Astrocyte of the cerebellum (primary cell): ENCODE data around the gene STARD10.

ENCODE experiments used
- DNase-seq: peaks from one replicate; pipeline ENCODE4 v3.0.0-alpha.2; 2011; ENCODE audit warnings: low read depth
- H3K4me3 ChIP-seq: 2 replicates; pipeline ENCODE4 v1.5.1; 2011; ENCODE audit warnings: mild to moderate bottlenecking, low read depth, low read length, moderate library complexity
- in situ Hi-C: cut with HindIII; loops from 2 replicates; pipeline ENCODE4 v1.10.0; 2017; ENCODE audit warnings: low sequenced_read_pairs
- TF ChIP-seq, protein P1 (sequence below): IDR thresholded peaks from 2 replicates; pipeline ENCODE4 v1.5.1; 2012; ENCODE audit warnings: low read length, low read depth, moderate library complexity, mild to moderate bottlenecking; ENCODE audit errors: missing control alignments

Gene STARD10

DNA sequence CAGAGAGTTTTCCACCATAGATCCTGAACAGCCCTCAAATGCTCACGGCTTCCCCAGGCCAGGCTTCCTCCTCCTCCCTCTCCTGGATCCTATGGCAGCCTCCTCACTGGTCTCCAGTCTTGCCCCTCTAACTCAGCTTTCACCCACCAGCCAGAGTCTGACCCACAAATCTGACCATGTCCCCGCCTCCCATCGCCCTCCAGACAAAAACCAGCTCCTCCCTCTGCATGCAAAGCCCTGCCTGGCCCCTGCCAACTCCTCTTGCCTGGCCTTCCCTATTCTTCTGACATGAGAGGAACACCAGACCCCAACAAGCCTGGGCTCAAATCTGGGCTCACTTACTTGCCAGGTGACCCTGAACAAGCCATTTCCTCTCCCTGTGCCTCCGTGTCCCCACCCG lies 87.3 kb downstream of the STARD10 start:
- DNase-seq: no peak
- no peak overlapping the region for H3K4me3 ChIP-seq
- TF ChIP-seq, protein P1, sequence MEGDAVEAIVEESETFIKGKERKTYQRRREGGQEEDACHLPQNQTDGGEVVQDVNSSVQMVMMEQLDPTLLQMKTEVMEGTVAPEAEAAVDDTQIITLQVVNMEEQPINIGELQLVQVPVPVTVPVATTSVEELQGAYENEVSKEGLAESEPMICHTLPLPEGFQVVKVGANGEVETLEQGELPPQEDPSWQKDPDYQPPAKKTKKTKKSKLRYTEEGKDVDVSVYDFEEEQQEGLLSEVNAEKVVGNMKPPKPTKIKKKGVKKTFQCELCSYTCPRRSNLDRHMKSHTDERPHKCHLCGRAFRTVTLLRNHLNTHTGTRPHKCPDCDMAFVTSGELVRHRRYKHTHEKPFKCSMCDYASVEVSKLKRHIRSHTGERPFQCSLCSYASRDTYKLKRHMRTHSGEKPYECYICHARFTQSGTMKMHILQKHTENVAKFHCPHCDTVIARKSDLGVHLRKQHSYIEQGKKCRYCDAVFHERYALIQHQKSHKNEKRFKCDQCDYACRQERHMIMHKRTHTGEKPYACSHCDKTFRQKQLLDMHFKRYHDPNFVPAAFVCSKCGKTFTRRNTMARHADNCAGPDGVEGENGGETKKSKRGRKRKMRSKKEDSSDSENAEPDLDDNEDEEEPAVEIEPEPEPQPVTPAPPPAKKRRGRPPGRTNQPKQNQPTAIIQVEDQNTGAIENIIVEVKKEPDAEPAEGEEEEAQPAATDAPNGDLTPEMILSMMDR: no peak
- in situ Hi-C loops: no loop called here

DNA sequence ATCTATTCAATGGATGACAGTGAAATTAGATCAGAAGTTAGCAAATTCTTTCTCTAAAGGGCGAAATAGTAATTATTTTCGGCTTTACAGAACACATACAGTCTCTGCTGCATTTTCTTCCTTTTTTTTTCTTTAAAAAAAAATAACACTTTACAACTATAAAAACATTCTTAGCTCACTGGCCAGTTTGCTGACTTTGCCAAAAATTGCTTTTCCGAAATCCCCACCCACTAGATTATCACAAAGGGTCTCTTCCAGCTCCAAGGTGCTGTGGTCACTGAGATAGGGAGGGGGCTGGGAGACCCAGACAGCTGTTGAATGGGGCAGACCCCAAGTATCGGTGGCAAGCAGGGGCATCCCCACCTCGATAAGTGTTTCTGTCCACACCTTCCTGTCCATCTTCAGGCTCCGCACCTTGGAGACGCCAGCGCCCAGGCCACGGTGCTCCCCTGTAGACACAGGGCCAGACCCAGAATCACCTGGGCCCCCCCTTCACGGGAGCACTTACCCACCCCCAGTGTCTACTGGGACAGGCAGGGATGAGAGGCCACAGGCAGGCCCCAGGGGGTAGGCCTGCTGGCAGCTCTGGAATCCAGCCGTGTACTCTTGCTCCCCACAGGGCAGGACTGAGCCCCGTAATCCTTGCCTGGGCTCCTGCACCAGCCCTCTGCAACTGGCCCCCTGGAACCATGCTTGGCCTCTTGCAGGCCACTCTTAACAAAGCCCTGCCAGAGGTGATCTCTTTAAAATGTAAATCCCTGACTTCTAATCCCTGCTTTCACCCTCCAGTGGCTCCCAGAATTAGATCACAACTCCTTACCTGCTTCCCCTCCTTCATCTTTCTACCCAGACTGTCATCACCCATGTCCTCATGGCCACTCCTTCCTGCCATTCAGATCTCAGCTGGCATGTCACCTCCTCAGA lies 88.1 kb downstream of the STARD10 start:
- H3K4me3 ChIP-seq: no peak overlapping the region
- in situ Hi-C loops: no loop called here
- no peak for DNase-seq

DNA sequence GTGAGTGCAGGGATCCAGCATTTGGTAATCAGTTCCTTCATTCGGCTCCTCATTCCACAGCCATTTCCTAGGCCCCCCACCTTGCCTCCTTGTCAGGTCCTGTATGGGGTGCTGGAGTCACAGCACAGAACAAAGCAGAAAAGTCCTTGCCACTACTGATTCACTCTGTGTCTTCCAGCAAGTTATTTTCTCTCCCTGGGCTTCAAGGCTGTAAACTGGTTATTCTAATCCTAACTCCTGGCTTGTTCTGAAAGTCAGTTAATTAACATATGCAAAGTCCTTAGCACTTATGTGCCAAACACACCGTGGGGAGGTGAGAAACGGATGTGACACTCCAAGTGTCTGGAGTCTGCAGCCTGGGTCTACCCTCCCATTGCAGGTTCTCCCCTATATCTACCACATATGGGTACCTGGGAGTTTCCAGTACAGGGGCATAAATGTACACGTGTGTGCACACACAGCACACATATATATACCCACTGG lies 89.0 kb downstream of the STARD10 start:
- no peak for DNase-seq
- no peak overlapping the region for H3K4me3 ChIP-seq
- TF ChIP-seq, protein P1: no peak
- in situ Hi-C loops: no loop called here

More for the DNA sequence above, 88.1 kb downstream of the STARD10 start:
- TF ChIP-seq, protein P1: no peak
